Neuron (in vitro differentiated cells): ENCODE measurements around the gene IL22RA1.

Experiments used
- H2AFZ ChIP-seq: one replicate; pipeline ENCODE4 v1.6.1; 2013; ENCODE audit warnings: low read depth, mild to moderate bottlenecking, inconsistent platforms, low read length, moderate library complexity
- H3K27me3 ChIP-seq: one replicate; pipeline ENCODE4 v1.6.1; 2013; ENCODE audit warnings: low read length; ENCODE audit not compliant: insufficient read depth
- H3K36me3 ChIP-seq: one replicate; pipeline ENCODE4 v1.6.1; 2013; ENCODE audit warnings: low read length; ENCODE audit not compliant: insufficient read depth
- H3K4me1 ChIP-seq: one replicate; pipeline ENCODE4 v1.6.1; 2013; ENCODE audit warnings: low read length; ENCODE audit not compliant: insufficient read depth
- H3K4me3 ChIP-seq: 2 replicates; pipeline ENCODE4 v1.5.1; 2013; ENCODE audit warnings: mild to moderate bottlenecking, low read length, moderate library complexity
- H3K9me3 ChIP-seq: one replicate; pipeline ENCODE4 v1.6.1; 2013; ENCODE audit warnings: low read length

IL22RA1 gene

GRCh38 chr1:24075590-24075854 lies 67.4 kb downstream of the IL22RA1 start:
- no peaks in the 10 kb centered on the region for H3K36me3 ChIP-seq
- H2AFZ ChIP-seq, result no peak overlapping the region
- no peaks in the 10 kb centered on the region for H3K9me3 ChIP-seq
- H3K27me3 ChIP-seq, result peaks cover 7% of the 10 kb centered on the region
- no peaks in the 10 kb centered on the region for H3K4me1 ChIP-seq
- H3K4me3 ChIP-seq, result no peak overlapping the region

GRCh38 chr1:24074817-24075589 lies 67.9 kb downstream of the IL22RA1 start:
- no peaks in the 10 kb centered on the region for H3K4me1 ChIP-seq
- no peaks in the 10 kb centered on the region for H3K9me3 ChIP-seq
- H2AFZ ChIP-seq, result no peak overlapping the region
- no peaks in the 10 kb centered on the region for H3K36me3 ChIP-seq
- peaks cover 7% of the 10 kb centered on the region for H3K27me3 ChIP-seq
- H3K4me3 ChIP-seq, result no peak overlapping the region

GRCh38 chr1:24074196-24074595 lies 68.7 kb downstream of the IL22RA1 start:
- Histone ChIP-seq H2AFZ (no peak overlapping the region), H3K9me3 (no peaks in the 10 kb centered on the region), H3K4me3 (no peak overlapping the region), H3K36me3 (no peaks in the 10 kb centered on the region), H3K4me1 (no peaks in the 10 kb centered on the region), H3K27me3 (peaks cover 7% of the 10 kb centered on the region)

GRCh38 chr1:24071941-24072340 lies 71.0 kb downstream of the IL22RA1 start:
- no peak overlapping the region for H2AFZ ChIP-seq
- no peaks in the 10 kb centered on the region for H3K4me1 ChIP-seq
- H3K4me3 ChIP-seq, result no peak overlapping the region
- peaks cover 7% of the 10 kb centered on the region for H3K27me3 ChIP-seq
- no peaks in the 10 kb centered on the region for H3K9me3 ChIP-seq
- H3K36me3 ChIP-seq, result no peaks in the 10 kb centered on the region

GRCh38 chr1:24070821-24071393 lies 72.0 kb downstream of the IL22RA1 start:
- Histone ChIP-seq H3K4me1 (no peaks in the 10 kb centered on the region), H3K27me3 (peaks cover 7% of the 10 kb centered on the region), H3K9me3 (no peaks in the 10 kb centered on the region), H3K4me3 (no peak overlapping the region), H3K36me3 (no peaks in the 10 kb centered on the region), H2AFZ (no peak overlapping the region)

GRCh38 chr1:24069817-24070216 lies 73.1 kb downstream of the IL22RA1 start:
- Histone ChIP-seq H3K27me3 (peaks cover 7% of the 10 kb centered on the region), H2AFZ (no peak overlapping the region), H3K36me3 (no peaks in the 10 kb centered on the region), H3K9me3 (no peaks in the 10 kb centered on the region), H3K4me3 (no peak overlapping the region), H3K4me1 (no peaks in the 10 kb centered on the region)
